ENCODE data around the gene HOXA10. TPM values are rescaled to one million over a fixed set of nuclear protein-coding genes. Genes with fewer than 3 reads are reported as not detected.

Gene HOXA10
- total RNA-seq, 4 donors from 2014 or later = 4.0 TPM; not detected in 3

- intact Hi-C loops (cut with DNase I) = no loop called here
- Histone ChIP-seq H3K27me3 (peaks cover 89% of the 10 kb centered on the region), H3K36me3 (no peaks in the 10 kb centered on the region), H3K4me3 (replicated peaks in 1 of 3) (no peak overlapping the region), H3K4me1 (peaks cover 15 to 27% of the 10 kb centered on the region in 2 donors), H3K9me3 (no peaks in the 10 kb centered on the region), H3K27ac (no peak overlapping the region)
- no peak for DNase-seq
- WGBS, 2 donors = 20 to 22% methylated on average over 18 to 28 of the region's 28 CpGs
- TF ChIP-seq POLR2A (IDR thresholded peaks at IDR 0.05) (no peak), CTCF (IDR thresholded peaks at IDR 0.05) (no peak)
Observed at GRCh38 chr7:27148031-27148755, 25.9 kb downstream of the HOXA10 start.

- 15 to 19% methylated on average over 39 to 53 of the region's 63 CpGs for WGBS, 2 donors
- peaks cover 23 to 29% of the 10 kb centered on the region in 2 donors for H3K4me1 ChIP-seq
- H3K27me3 ChIP-seq = peaks cover 89% of the 10 kb centered on the region
- no peak within 1 kb of the TSS for H3K4me3 ChIP-seq (replicated peaks in 1 of 3)
- intact Hi-C loops (cut with DNase I) = no loop called here
- H3K27ac ChIP-seq = no peak within 1 kb of the TSS
- no peak for DNase-seq
- H3K36me3 ChIP-seq = no peaks in the 10 kb centered on the region
- H3K9me3 ChIP-seq = no peaks in the 10 kb centered on the region
- TF ChIP-seq CTCF (IDR thresholded peaks at IDR 0.05) (no peak), POLR2A (IDR thresholded peaks at IDR 0.05) (no peak)
Observed at GRCh38 chr7:27147199-27148030, 26.7 kb downstream of the HOXA10 start, which contains the start of gene HOXA6. HOXA6 (minus strand) TSS chr7:27147774; CDS start chr7:27147749, 25 bp downstream.

GRCh38 chr7:27146491-27147198 lies 27.5 kb downstream of the HOXA10 start:
- no peaks in the 10 kb centered on the region for H3K9me3 ChIP-seq
- no peaks in the 10 kb centered on the region for H3K36me3 ChIP-seq
- WGBS, 2 donors = 38 to 61% methylated on average over 5 of the region's 5 CpGs
- no peak for DNase-seq
- peaks cover 23 to 30% of the 10 kb centered on the region in 2 donors for H3K4me1 ChIP-seq
- peaks cover 89% of the 10 kb centered on the region for H3K27me3 ChIP-seq
- no peak overlapping the region for H3K4me3 ChIP-seq (replicated peaks in 1 of 3)
- TF ChIP-seq POLR2A (IDR thresholded peaks at IDR 0.05) (no peak), CTCF (IDR thresholded peaks at IDR 0.05) (no peak)
- H3K27ac ChIP-seq = no peak overlapping the region
- intact Hi-C loops (cut with DNase I) = no loop called here

GRCh38 chr7:27145914-27146412 lies 28.2 kb downstream of the HOXA10 start:
- Histone ChIP-seq H3K4me3 (replicated peaks in 1 of 3) (no peak overlapping the region), H3K27ac (no peak overlapping the region), H3K9me3 (no peaks in the 10 kb centered on the region), H3K36me3 (no peaks in the 10 kb centered on the region), H3K27me3 (peaks cover 86% of the 10 kb centered on the region), H3K4me1 (peaks cover 19 to 25% of the 10 kb centered on the region in 2 donors)
- 45 to 60% methylated on average over 5 to 11 of the region's 11 CpGs for WGBS, 2 donors
- intact Hi-C loops (cut with DNase I) = no loop called here
- no peak for DNase-seq
- no peak for TF ChIP-seq POLR2A (IDR thresholded peaks at IDR 0.05)

- no peak overlapping the region for H3K4me3 ChIP-seq (replicated peaks in 1 of 3)
- no peaks in the 10 kb centered on the region for H3K9me3 ChIP-seq
- WGBS, 2 donors = 28 to 58% methylated on average over 41 to 42 of the region's 47 CpGs
- peaks cover 86% of the 10 kb centered on the region for H3K27me3 ChIP-seq
- no peak for DNase-seq
- H3K36me3 ChIP-seq = no peaks in the 10 kb centered on the region
- intact Hi-C loops (cut with DNase I) = no loop called here
- H3K4me1 ChIP-seq = peaks cover 13 to 19% of the 10 kb centered on the region in 2 donors
- TF ChIP-seq CTCF (IDR thresholded peaks at IDR 0.05) (no peak), POLR2A (IDR thresholded peaks at IDR 0.05) (no peak)
- H3K27ac ChIP-seq = no peak overlapping the region
Observed at GRCh38 chr7:27145165-27145913, 28.8 kb downstream of the HOXA10 start.

Data from thyroid gland (tissue), 4 donors.